Thyroid gland (tissue), 4 donors: ENCODE data around the gene OSBP2.

Source experiments
- POLR2A ChIP-seq, 2 donors: fragments of 450-650 bp; IDR thresholded peaks; one replicate each; pipeline ENCODE4 v1.6.1; 2017; ENCODE audit warnings: antibody characterized with exemption in 2 of 2, mild to moderate bottlenecking in 2 of 2, moderate library complexity in 1 of 2
- TF ChIP-seq, protein P1 (sequence below), 6 experiments: fragments of 200-600 bp in 3 of 6; fragments of 450-650 bp in 3 of 6; sonication (generic) in 3 of 6; IDR thresholded peaks; one replicate each; pipeline ENCODE4 v1.5.1; 2016 to 2019; ENCODE audit warnings: antibody characterized with exemption in 6 of 6, mild to moderate bottlenecking in 2 of 6, inconsistent platforms in 1 of 6, moderate library complexity in 1 of 6

DNA sequence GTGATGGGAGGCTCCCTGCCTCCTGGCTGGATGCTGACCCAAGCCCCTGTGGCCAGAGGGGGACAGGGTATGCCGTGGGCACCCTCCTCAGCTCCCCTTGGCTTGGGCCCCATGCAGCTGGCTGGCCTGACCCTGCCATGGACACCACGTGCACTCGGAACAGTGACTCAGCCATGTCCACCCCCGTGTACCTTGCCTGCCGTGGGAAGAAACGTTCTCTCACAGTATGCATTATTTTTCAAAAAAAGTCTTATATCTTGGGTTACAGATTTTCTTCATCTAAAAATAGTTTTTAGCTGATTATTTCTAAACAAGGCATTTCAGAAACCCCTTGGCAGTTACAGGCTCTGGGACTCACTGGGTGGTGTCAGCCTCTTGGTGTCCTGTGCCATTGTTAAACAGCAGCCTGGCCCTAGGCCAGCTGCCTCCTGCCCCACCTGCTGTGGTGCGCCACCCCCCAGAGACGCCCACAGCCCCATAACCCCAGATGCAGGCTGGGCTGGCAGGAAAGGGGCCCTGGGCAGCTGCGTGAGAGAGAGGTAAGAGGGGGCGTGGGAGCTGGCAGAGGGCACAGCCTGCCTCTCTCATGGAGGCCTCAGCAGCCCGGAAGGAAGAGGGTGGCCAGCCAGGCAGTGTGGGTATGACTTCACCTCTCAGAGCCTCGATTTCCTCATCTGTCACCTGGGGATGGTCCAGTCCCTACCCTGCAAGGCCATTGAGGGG lies 174.2 kb downstream of the OSBP2 start:
- no peak for TF ChIP-seq POLR2A (IDR thresholded peaks at IDR 0.05)
- TF ChIP-seq, protein P1, sequence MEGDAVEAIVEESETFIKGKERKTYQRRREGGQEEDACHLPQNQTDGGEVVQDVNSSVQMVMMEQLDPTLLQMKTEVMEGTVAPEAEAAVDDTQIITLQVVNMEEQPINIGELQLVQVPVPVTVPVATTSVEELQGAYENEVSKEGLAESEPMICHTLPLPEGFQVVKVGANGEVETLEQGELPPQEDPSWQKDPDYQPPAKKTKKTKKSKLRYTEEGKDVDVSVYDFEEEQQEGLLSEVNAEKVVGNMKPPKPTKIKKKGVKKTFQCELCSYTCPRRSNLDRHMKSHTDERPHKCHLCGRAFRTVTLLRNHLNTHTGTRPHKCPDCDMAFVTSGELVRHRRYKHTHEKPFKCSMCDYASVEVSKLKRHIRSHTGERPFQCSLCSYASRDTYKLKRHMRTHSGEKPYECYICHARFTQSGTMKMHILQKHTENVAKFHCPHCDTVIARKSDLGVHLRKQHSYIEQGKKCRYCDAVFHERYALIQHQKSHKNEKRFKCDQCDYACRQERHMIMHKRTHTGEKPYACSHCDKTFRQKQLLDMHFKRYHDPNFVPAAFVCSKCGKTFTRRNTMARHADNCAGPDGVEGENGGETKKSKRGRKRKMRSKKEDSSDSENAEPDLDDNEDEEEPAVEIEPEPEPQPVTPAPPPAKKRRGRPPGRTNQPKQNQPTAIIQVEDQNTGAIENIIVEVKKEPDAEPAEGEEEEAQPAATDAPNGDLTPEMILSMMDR (IDR thresholded peaks at IDR 0.05) = no peak
